Fibroblast of lung (primary cell): ENCODE results near the gene PSKH1.

ENCODE experiments used
- EZH2 ChIP-seq: IDR thresholded peaks from 2 replicates; pipeline ENCODE4 v1.5.1; 2012; ENCODE audit warnings: low read length, control low read depth, mild to moderate bottlenecking; ENCODE audit errors: missing control alignments
- TF ChIP-seq, protein P1 (sequence below), 2 donors: IDR thresholded peaks in 1 of 2; conservative IDR thresholded peaks in 1 of 2; 1 replicate in 1 of 2; 2 replicates in 1 of 2; pipeline ENCODE4 v1.5.1; 2011 to 2012; ENCODE audit warnings: low read length in 2 of 2, control low read depth in 1 of 2, inconsistent platforms in 1 of 2, low read depth in 1 of 2, mild to moderate bottlenecking in 1 of 2

DNA sequence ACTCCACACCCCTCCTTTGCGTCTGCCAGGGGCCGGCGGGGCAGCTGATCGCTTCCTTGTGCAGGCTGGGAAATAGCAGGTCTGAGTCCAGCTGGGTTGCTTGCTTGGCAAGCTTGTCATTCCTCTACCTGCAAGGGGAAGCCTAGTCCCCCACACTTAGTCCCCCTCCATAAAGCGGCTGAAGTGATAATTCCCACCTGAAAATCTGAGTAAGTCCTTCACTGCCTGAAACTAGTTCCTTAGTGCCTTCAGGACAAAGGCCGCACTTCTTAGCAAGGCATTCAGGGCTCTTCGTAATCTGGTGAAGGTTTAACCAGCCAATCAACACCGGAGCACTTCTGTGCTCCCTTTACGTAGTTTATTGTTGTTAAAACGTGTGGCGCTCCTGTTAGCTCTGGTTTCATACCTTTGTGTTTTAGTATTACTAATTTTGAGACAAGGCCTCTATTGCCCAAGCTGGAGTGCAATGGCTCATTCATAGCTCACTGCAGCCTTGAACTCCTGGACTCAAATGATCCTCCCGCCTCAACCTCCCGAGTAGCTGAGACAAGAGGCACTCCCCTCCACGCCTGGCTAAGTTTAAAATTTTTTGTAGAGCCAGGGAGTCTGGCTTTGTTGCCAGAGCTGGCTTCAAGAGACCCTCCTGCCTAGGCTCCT, 817 bp downstream of the PSKH1 start:
- TF ChIP-seq, protein P1, sequence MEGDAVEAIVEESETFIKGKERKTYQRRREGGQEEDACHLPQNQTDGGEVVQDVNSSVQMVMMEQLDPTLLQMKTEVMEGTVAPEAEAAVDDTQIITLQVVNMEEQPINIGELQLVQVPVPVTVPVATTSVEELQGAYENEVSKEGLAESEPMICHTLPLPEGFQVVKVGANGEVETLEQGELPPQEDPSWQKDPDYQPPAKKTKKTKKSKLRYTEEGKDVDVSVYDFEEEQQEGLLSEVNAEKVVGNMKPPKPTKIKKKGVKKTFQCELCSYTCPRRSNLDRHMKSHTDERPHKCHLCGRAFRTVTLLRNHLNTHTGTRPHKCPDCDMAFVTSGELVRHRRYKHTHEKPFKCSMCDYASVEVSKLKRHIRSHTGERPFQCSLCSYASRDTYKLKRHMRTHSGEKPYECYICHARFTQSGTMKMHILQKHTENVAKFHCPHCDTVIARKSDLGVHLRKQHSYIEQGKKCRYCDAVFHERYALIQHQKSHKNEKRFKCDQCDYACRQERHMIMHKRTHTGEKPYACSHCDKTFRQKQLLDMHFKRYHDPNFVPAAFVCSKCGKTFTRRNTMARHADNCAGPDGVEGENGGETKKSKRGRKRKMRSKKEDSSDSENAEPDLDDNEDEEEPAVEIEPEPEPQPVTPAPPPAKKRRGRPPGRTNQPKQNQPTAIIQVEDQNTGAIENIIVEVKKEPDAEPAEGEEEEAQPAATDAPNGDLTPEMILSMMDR (conservative IDR thresholded peaks at IDR 0.05 in 1 of 2, IDR thresholded peaks at IDR 0.05 in 1 of 2; ENCODE audit: low read depth in 1 of 2, low read length in 2 of 2): no peak
- no peak for TF ChIP-seq EZH2
